ENCODE results near the gene DPYSL3. TPM values are rescaled to one million over a fixed set of nuclear protein-coding genes. Genes with fewer than 3 reads are reported as not detected.

The DPYSL3 gene
- total RNA-seq, 1 donor from 2014 or later = 56.0 TPM

- no peaks in the 10 kb centered on the region for H3K36me3 Mint-ChIP-seq (ENCODE audit: insufficient read depth)
- no peaks in the 10 kb centered on the region for H3K9me3 Mint-ChIP-seq (ENCODE audit: low read depth)
- no peak overlapping the region for H3K4me3 Mint-ChIP-seq (ENCODE audit: low read depth)
- no peaks in the 10 kb centered on the region for H3K4me1 Mint-ChIP-seq (ENCODE audit: low read depth)
- H3K27me3 Mint-ChIP-seq = no peaks in the 10 kb centered on the region
- no peak for TF ChIP-seq CTCF (IDR thresholded peaks at IDR 0.05; ENCODE audit: unreplicated experiment)
- H3K27ac Mint-ChIP-seq = no peak overlapping the region
- no peak for DNase-seq (ENCODE audit: low spot score, unreplicated experiment)
These were observed 165.0 kb downstream of the DPYSL3 start for GRCh38 chr5:147344861-147345260.

- no peaks in the 10 kb centered on the region for H3K4me1 Mint-ChIP-seq (ENCODE audit: low read depth)
- no peak for TF ChIP-seq CTCF (IDR thresholded peaks at IDR 0.05; ENCODE audit: unreplicated experiment)
- no peak for DNase-seq (ENCODE audit: low spot score, unreplicated experiment)
These were observed 168.5 kb downstream of the DPYSL3 start for GRCh38 chr5:147341345-147341744.

GRCh38 chr5:147340941-147341340 lies 168.9 kb downstream of the DPYSL3 start:
- Mint-ChIP-seq H3K27me3 (no peaks in the 10 kb centered on the region), H3K4me3 (ENCODE audit: low read depth) (no peak overlapping the region), H3K9me3 (ENCODE audit: low read depth) (peaks cover 5% of the 10 kb centered on the region), H3K36me3 (ENCODE audit: insufficient read depth) (no peaks in the 10 kb centered on the region), H3K4me1 (ENCODE audit: low read depth) (no peaks in the 10 kb centered on the region), H3K27ac (no peak overlapping the region)
- no peak for DNase-seq (ENCODE audit: low spot score, unreplicated experiment)
- TF ChIP-seq CTCF (IDR thresholded peaks at IDR 0.05; ENCODE audit: unreplicated experiment) = no peak

More at GRCh38 chr5:147341345-147341744, 168.5 kb downstream of the DPYSL3 start:
- no peaks in the 10 kb centered on the region for H3K27me3 Mint-ChIP-seq
- no peaks in the 10 kb centered on the region for H3K36me3 Mint-ChIP-seq (ENCODE audit: insufficient read depth)
- no peak overlapping the region for H3K27ac Mint-ChIP-seq
- H3K9me3 Mint-ChIP-seq (ENCODE audit: low read depth) = peaks cover 5% of the 10 kb centered on the region
- H3K4me3 Mint-ChIP-seq (ENCODE audit: low read depth) = no peak overlapping the region
